Skeletal muscle cell (primary cell): ENCODE measurements around the gene C6orf62.
"Not testable (repeated sequence)": the region's sequence is repeated elsewhere in the genome, so short reads cannot be mapped to it uniquely, and the experiment has no call there.

Experiments used
- DNase-seq: peaks from one replicate; pipeline ENCODE4 v3.0.0-alpha.2; 2010; ENCODE audit warnings: low read depth
- H3K4me3 ChIP-seq: 2 replicates; pipeline ENCODE4 v1.5.1; 2011; ENCODE audit warnings: low read depth, mild to moderate bottlenecking, control low read depth, low read length, moderate library complexity

C6orf62 gene

DNA sequence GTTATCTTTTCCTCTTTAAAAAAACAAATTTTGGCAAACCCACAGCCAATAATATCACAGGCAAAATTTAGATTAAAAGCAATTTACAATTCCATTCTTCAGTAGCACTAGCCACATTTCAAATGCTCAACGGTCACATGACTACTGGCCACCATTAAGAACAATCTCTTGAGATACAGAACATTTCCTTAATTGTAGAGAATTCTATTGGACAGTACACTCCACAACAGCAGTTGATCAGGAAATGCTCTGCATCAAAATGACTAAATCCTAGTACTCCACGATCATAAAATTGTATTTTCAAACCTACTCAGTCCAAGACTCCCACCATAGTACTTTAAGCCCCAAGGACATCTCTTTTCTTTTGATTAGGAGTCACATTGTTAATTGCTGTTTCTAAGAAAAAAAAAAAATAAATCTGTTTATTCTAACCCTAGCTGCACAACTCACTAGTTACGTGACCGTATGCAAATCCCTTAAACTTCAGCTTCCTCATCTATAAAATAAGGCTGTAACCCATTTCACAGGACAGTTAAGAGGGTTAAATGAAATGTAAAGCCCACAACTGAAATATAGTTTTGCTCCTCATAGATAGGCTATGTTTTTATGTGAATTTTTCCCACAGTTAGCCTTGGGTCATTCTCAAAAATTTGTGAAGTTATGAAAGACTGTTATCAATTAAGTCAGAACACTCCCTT, 9.8 kb downstream of the C6orf62 start:
- no peak overlapping the region for H3K4me3 ChIP-seq
- DNase-seq, result no peak

DNA sequence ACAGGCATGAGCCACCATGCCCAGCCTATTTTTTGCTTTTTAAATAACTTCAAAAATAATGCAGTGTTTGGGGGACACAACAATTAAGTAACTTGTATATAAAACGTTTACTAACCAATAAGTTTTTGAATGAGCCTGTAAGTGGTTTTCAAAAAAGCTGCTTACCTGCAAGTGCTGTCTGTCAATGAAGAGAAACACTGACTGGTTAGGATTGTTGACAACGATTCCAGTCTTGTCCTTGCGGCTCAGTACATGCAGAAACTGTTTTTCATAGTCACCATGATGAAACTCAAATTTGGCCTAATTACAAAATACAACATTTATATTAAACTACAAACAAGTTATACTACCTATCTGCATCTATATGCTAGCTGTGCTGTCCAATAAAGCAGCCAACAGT, 10.3 kb downstream of the C6orf62 start:
- H3K4me3 ChIP-seq, result no peak overlapping the region
- no peak for DNase-seq

DNA sequence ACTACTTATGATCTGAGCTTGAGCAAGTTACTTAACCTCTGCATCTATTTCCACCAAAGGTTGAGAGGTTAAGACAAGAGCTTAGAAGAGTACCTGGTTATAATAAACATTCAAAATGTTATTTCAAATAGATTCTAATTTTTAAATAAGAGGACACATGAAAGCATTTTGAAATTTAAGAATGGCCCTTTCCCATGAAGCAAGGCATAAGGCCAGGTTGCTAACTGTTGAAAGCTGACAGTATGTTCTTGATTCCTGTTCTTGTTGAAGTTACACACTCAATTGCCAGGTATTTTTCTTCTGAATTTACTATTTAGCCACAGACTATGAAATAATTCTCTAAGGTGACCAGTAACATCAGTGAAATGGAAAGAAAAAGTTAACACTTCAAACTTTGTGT, 14.5 kb downstream of the C6orf62 start:
- no peak for DNase-seq
- no peak overlapping the region for H3K4me3 ChIP-seq

- no peak overlapping the region for H3K4me3 ChIP-seq
- DNase-seq, result no peak
Observed at GRCh38 chr6:24702720-24703282, 16.2 kb downstream of the C6orf62 start.

- no peak overlapping the region for H3K4me3 ChIP-seq
- DNase-seq, result no peak
Observed at GRCh38 chr6:24699521-24700359, 19.2 kb downstream of the C6orf62 start.

- DNase-seq, result no peak
- H3K4me3 ChIP-seq, result no peak overlapping the region
Observed at GRCh38 chr6:24696097-24696496, 22.9 kb downstream of the C6orf62 start.

- not testable (repeated sequence) for H3K4me3 ChIP-seq, DNase-seq
Observed at GRCh38 chr6:24695635-24696034, 23.3 kb downstream of the C6orf62 start.

DNA sequence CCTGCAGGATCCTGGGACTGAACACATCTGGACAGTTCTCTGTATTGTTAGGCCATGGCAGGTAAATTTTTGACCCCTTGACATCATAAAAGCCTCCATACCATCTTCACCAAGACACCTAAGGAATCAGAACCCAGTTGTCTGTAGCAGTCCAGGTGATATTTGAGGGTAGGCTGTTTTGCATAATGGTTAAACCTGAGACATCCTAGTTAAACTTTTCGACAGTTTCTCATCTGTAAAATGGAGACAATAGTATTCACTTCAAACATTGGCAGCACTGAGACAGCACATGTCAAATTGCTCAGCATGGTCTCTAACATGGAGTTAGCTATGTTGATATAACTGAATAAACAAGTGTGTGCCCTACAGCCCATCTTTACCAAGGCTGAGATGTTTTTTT, 24.8 kb downstream of the C6orf62 start:
- H3K4me3 ChIP-seq, result no peak overlapping the region

GRCh38 chr6:24692848-24693592, 25.9 kb downstream of the C6orf62 start:
- DNase-seq, result no peak

More for the DNA sequence above, 24.8 kb downstream of the C6orf62 start:
- DNase-seq, result no peak

DNA sequence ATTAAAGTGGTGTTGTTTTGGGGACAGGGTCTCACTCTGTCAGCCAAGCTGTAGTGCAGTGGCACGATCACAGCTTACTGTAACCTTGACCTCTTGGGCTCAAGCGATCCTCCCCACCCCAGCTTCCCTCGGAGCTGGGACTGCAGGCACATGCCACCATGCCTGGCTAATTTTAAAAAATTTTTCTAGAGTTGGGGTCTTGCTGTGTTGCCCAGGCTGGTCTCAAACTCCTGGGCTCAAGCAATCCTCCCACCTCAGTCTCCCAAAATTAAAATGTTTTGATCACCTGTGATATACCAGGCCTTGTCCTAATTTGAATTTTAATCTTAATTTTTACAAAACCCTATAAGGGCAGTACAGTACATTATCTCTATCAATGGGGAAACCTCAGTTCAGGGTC, 26.5 kb downstream of the C6orf62 start:
- H3K4me3 ChIP-seq, result no peak overlapping the region
- no peak for DNase-seq

More at GRCh38 chr6:24692848-24693592, 25.9 kb downstream of the C6orf62 start:
- no peak overlapping the region for H3K4me3 ChIP-seq

- no peak overlapping the region for H3K4me3 ChIP-seq
- DNase-seq, result no peak
Observed at GRCh38 chr6:24692003-24692402, 27.0 kb downstream of the C6orf62 start.

- H3K4me3 ChIP-seq, result no peak overlapping the region
- no peak for DNase-seq
Observed at GRCh38 chr6:24691550-24691949, 27.4 kb downstream of the C6orf62 start.

- no peak for DNase-seq
- H3K4me3 ChIP-seq, result no peak overlapping the region
Observed at GRCh38 chr6:24690593-24690992, 28.4 kb downstream of the C6orf62 start.

DNA sequence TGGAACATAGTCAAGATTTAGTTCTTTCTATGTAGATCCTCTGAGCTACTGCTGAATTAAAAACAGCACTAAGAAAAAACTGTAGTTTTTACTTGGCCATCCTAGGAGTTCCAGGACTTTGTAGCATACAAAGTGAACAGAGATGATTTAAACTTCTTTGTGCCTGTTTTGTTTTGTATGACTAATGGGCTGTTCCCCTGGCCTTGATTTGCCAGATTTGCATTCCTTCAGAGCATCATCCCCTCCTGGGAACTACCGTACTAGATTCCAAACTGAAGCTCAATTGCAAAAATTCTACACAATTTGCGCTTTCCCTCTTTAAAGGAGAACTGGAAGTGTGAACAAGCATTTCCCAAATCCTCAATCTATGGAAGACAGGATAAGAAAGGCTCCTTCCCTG, 29.0 kb downstream of the C6orf62 start:
- DNase-seq, result peak; percentile 30
- no peak overlapping the region for H3K4me3 ChIP-seq

DNA sequence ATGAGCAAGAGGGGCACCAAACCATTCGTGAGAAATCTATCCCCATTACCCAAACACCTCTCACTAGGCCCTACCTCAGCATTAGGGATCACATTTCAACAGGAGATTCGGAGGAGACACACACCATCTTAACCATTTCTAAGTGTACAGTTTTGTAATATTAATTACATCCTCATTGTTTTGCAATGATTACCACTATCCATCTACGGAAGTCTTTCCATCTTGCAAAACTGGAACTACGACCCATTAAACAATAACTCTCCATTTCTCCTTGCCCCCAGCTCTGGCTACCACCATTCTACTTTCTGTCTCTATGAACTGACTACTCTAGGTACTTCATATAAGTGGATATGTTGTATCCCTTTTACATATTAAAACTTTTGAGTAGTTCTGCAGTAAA, 32.0 kb downstream of the C6orf62 start:
- no peak for DNase-seq
- no peak overlapping the region for H3K4me3 ChIP-seq

DNA sequence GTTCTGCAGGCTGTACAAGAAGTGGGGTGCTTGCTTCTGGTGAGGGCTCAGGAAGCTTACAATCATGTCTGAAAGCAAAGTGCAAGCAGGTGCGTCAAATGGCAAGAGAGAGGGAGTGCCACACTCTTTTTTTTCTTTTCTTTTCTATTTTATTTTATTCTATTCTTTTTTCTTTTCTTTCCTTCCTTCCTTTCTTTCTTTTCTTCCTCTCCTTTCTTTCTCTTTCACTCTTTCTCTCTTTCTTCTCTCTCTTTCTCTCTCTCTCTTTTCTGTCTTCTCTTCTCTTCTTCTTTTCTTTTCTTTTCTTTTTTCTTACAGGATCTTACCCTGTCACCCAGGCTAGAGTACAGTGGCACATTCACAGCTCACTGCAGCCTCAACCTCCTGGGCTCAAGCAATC, 32.5 kb downstream of the C6orf62 start:
- no peak overlapping the region for H3K4me3 ChIP-seq
- no peak for DNase-seq

DNA sequence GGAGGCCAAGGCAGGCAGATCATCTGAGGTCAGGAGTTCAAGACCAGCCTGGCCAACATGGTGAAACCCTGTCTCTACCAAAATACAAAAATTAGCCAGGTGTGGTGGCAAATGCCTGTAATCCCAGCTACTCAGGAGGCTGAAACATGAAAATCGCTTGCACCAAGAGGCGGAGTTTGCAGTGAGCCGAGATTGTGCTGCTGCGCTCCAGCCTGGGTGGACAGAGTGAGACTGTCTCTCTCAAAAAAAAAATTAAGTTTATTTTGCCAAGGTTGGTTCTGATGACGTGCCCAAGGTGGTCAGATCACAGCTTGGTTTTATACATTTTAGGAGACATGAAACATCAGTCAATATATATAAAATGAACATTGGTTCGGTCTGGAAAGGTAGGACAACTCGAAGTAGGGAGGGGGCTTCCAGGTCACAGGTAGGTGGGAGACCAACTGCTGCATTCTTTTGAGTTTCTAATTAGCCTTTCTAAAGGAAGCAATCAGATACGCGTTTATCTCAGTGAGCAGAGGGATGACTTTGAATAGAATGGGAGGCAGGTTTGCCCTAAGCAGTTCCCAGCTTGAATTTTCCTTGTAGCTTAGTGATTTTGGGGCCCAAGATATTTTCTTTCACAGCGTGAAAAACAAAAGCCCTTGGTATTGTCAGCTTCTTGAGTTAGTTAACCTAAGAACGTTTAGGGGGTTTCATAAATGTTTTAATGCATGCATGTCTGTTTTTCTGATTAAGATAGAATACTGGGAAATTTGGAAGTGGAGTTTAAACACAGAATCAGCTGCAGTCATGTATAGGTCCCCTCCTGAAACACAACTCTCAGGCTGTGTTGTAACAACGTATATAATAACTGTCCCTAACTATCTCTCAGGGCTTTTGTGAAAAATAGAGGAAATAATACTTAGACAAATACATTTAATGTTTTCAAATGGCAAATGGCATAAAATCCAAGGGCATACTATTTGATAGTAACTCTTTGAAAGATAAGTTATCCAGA, 35.4 kb downstream of the C6orf62 start:
- H3K4me3 ChIP-seq, result no peak overlapping the region
- DNase-seq, result no peak

DNA sequence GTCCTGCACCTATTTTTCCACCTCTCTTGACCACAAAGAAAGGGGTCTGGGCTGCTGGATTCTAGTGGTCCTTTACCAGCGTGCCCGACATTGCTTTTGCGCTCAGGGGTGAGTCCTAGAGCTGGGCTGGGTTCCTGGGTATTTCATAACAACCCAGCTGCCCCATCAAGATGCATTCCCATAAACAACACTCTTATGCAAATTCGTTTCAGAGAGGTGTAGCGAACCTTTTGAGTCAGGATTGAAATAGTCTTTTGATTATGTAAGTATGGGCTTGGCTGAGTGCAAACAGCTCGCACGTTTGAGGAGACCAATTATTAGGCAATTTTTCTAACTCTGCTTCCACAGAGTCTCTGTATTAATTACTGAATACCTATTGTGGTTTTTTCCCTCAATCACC, 38.4 kb downstream of the C6orf62 start:
- no peak for DNase-seq
- H3K4me3 ChIP-seq, result no peak overlapping the region
